ENCODE results near the gene VAV1. TPM values are rescaled to one million over a fixed set of nuclear protein-coding genes. Genes with fewer than 3 reads are reported as not detected.

VAV1 gene
- total and polyA plus RNA-seq, 2 of the 13 experiments (the other 11 are each of a cell fraction or from before 2014, with no cell fraction given): not detected

DNA sequence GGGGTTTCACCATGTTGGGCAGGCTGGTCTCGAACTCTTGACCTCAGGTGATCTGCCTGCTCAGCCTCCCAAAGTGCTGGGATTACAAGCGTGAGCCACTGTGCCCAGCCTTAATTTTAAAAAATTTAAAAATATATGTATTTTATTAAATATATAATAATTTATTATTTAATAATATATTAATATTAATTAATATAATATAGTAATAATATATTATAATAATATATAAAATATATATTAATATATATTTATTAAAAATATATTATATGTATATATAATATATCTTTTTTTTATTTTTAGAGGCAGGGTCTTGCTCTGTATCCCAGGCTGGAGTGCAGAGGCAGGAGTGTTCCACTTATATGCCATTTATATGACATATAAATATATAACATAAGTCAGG, 61.9 kb downstream of the VAV1 start:
- no peak overlapping the region for H2AFZ ChIP-seq (ENCODE audit: low read length)
- no peaks in the 10 kb centered on the region for H3K36me3 ChIP-seq (replicated peaks in 1 of 2; ENCODE audit: control insufficient read depth in 1 of 2, insufficient read depth in 2 of 2, low read length in 2 of 2)
- TF ChIP-seq ZSCAN31 (CRISPR knock-in tag; IDR thresholded peaks at IDR 0.05; ENCODE audit: low read depth) (no peak), TBX3 (IDR thresholded peaks at IDR 0.05; ENCODE audit: borderline replicate concordance) (no peak), TGIF2 (CRISPR knock-in tag; IDR thresholded peaks at IDR 0.05) (no peak), ZFYVE20 (CRISPR knock-in tag; IDR thresholded peaks at IDR 0.05; ENCODE audit: borderline replicate concordance, low read depth) (no peak), MTF2 (CRISPR knock-in tag; IDR thresholded peaks at IDR 0.05; ENCODE audit: borderline replicate concordance) (no peak), MAF1 (CRISPR knock-in tag; IDR thresholded peaks at IDR 0.05; ENCODE audit: borderline replicate concordance) (no peak), EP300 (IDR thresholded peaks at IDR 0.05; ENCODE audit: low read depth in 2 of 2, low read length in 2 of 2) (no peak), EP300 (CRISPR knock-in tag; IDR thresholded peaks at IDR 0.05; ENCODE audit: borderline replicate concordance) (no peak), ZNF552 (CRISPR knock-in tag; IDR thresholded peaks at IDR 0.05; ENCODE audit: borderline replicate concordance) (no peak), MAFG (CRISPR knock-in tag; IDR thresholded peaks at IDR 0.05) (no peak), NFIC (IDR thresholded peaks at IDR 0.05; ENCODE audit: low read length) (no peak), CSRNP1 (CRISPR knock-in tag; IDR thresholded peaks at IDR 0.05) (no peak), TERF1 (CRISPR knock-in tag; IDR thresholded peaks at IDR 0.05) (no peak)
- TF ChIP-seq, protein P1, sequence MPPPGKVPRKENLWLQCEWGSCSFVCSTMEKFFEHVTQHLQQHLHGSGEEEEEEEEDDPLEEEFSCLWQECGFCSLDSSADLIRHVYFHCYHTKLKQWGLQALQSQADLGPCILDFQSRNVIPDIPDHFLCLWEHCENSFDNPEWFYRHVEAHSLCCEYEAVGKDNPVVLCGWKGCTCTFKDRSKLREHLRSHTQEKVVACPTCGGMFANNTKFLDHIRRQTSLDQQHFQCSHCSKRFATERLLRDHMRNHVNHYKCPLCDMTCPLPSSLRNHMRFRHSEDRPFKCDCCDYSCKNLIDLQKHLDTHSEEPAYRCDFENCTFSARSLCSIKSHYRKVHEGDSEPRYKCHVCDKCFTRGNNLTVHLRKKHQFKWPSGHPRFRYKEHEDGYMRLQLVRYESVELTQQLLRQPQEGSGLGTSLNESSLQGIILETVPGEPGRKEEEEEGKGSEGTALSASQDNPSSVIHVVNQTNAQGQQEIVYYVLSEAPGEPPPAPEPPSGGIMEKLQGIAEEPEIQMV (CRISPR knock-in tag; IDR thresholded peaks at IDR 0.05; ENCODE audit: low read depth): no peak
- H3K9ac ChIP-seq (ENCODE audit: insufficient read depth, low read depth, low read length): no peak overlapping the region
- H3K27me3 ChIP-seq (ENCODE audit: control insufficient read depth in 1 of 2, insufficient read depth in 2 of 2, low read length in 2 of 2): peaks cover 0 to 1% of the 10 kb centered on the region in 2 experiments; a peak in 1 of 5 replicates
- H3K79me2 ChIP-seq (ENCODE audit: insufficient read depth, low read length): no peaks in the 10 kb centered on the region
- CTCF ChIA-PET (ENCODE audit: low intra/inter-chr PET ratio, low total read pairs): no interaction called here
- no peak overlapping the region for H3K27ac ChIP-seq (ENCODE audit: extremely low read length, insufficient read depth, low read length)
- no peak overlapping the region for H3K4me2 ChIP-seq (ENCODE audit: low read depth, low read length)
- H3K9me3 ChIP-seq (ENCODE audit: low read length): no peaks in the 10 kb centered on the region
- intact Hi-C loops (cut with micrococcal nuclease; ENCODE audit: unreplicated experiment): no loop called here
- POLR2A ChIA-PET: no interaction called here
- ATAC-seq (no peak), FAIRE-seq (no peak), DNase-seq (ENCODE audit: low spot score) (no peak)
- in situ Hi-C loops (cut with HindIII; ENCODE audit: extremely low pct_ligation_motif_present, low pct_unique_long_range_greater_than_20kb): no loop called here
- no TSS peak for BruUV-seq (replicated peaks)
- no peaks in the 10 kb centered on the region for H3K4me1 ChIP-seq (ENCODE audit: insufficient read depth, low read length)
- no peak overlapping the region for H3K4me3 ChIP-seq (replicated peaks in 1 of 3; ENCODE audit: insufficient read depth in 1 of 3, low read depth in 2 of 3, low read length in 3 of 3)
- 30% methylated on average over 2 of the region's 2 CpGs for WGBS (ENCODE audit: low lambda C conversion rate)
- H4K20me1 ChIP-seq (ENCODE audit: insufficient read depth, low read length): no peaks in the 10 kb centered on the region
